Measurements from ENCODE around the gene PMIS2.

PMIS2 gene

DNA sequence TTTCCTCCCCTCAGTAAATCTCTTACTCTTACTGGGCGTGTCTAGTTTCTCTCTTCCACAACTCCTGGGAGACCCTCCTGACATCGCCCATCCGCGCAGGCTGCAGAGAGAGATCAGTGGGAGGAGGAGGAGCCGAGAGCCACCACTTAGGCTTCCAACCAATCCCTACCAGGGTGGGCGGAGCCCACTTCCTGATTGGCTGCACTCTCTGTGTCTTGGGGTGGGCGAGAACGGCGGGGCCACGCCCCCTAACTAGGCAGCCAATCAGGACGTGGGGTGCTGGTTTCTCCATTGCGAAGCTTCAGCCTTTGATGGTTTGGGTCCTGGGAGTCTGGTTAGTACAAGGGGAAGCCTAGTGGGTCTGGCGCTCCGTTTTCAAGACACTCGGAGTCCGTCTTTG is at the start of gene PMIS2:
TSS of gene PMIS2 (plus strand) at position 326 of the 400 bp plus-strand sequence. CDS start 87 bp downstream, outside the sequence.
- H3K27ac Mint-ChIP-seq = no peak within 1 kb of the TSS
- DNase-seq (no peak), ATAC-seq (peak; percentile 40)
- H3K4me1 Mint-ChIP-seq = no peaks in the 10 kb centered on the region
- H3K27me3 Mint-ChIP-seq = peaks cover 35% of the 10 kb centered on the region
- H3K9me3 Mint-ChIP-seq = no peaks in the 10 kb centered on the region
- H3K4me3 Mint-ChIP-seq = no peak within 1 kb of the TSS

DNA sequence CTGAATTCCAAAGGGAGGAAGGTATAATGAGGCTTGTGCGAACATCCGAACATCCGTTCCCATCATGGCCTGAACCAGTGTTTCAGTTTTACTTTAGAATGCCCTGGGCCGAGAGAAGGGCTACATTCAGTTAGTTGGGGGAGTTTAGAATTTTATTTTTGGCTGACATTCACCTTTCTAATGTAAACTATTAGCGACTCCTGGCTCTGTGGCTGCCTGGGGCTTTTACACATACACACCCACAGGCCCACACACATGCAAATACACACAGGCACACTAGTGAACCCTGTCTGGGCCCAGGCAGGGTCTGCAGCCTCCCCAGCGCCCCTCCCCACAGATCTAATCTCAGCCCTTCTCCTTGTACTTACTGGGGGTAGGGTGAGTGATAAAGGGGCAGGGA is 46.7 kb upstream of the PMIS2 start:
- H3K4me3 Mint-ChIP-seq = no peak overlapping the region
- H3K9me3 Mint-ChIP-seq = no peaks in the 10 kb centered on the region
- no peak overlapping the region for H3K27ac Mint-ChIP-seq
- peaks cover 7% of the 10 kb centered on the region for H3K27me3 Mint-ChIP-seq
- ATAC-seq (no peak), DNase-seq (no peak)
- H3K4me1 Mint-ChIP-seq = peaks cover 31% of the 10 kb centered on the region

GRCh38 chr19:35539850-35540249 is 46.1 kb upstream of the PMIS2 start:
- no peak overlapping the region for H3K4me3 Mint-ChIP-seq
- ATAC-seq (no peak), DNase-seq (no peak)
- H3K9me3 Mint-ChIP-seq = no peaks in the 10 kb centered on the region
- H3K27me3 Mint-ChIP-seq = peaks cover 3% of the 10 kb centered on the region
- peak overlapping the region in 1 of 2 donors; percentile 2 for H3K27ac Mint-ChIP-seq
- peaks cover 33% of the 10 kb centered on the region for H3K4me1 Mint-ChIP-seq

- no peak overlapping the region for H3K4me3 Mint-ChIP-seq
- H3K27me3 Mint-ChIP-seq = no peaks in the 10 kb centered on the region
- H3K27ac Mint-ChIP-seq = no peak overlapping the region
- peaks cover 34% of the 10 kb centered on the region for H3K4me1 Mint-ChIP-seq
- DNase-seq (no peak), ATAC-seq (no peak)
- no peaks in the 10 kb centered on the region for H3K9me3 Mint-ChIP-seq
Observed at GRCh38 chr19:35540356-35540927, 45.5 kb upstream of the PMIS2 start.

- no peak for ATAC-seq
Observed at GRCh38 chr19:35542209-35542608, 43.8 kb upstream of the PMIS2 start.

DNA sequence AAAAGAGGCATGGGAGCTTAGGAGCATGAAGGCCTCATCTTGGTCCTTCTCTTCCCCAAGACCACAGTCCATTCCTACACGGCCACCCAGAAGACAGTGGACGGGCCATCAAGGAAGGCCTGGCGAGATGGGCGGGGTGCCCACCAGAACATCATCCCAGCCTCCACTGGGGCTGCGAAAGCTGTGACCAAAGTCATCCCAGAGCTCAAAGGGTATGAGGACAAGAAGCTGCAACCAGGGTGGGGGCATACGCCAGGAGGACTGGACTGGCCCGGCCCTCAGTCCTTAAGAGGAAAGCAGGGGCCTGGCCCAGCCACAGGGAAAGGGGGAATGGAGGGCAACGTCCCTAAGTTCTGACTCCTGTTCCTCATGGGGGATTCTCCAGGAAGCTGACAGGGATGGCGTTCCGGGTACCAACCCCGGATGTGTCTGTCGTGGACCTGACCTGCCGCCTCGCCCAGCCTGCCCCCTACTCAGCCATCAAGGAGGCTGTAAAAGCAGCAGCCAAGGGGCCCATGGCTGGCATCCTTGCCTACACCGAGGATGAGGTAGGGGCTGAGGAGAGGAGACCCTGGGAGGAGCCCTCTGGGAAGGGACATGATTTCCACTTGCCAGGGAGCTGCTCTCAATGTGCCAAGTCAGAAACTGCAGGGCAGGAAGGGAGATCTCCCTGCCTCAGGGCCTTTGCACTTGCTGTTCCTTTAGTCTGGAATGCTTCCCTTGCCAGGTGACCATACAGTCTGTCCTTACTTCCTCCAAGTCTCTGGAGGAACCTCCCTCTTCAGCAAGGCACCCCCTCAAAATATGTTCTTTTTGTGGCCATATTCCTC is 42.5 kb upstream of the PMIS2 start:
- H3K4me1 Mint-ChIP-seq = peaks cover 56% of the 10 kb centered on the region
- DNase-seq (no peak), ATAC-seq (no peak)
- no peaks in the 10 kb centered on the region for H3K27me3 Mint-ChIP-seq
- no peak overlapping the region for H3K4me3 Mint-ChIP-seq
- H3K27ac Mint-ChIP-seq = no peak overlapping the region
- H3K9me3 Mint-ChIP-seq = no peaks in the 10 kb centered on the region

More at GRCh38 chr19:35542209-35542608, 43.8 kb upstream of the PMIS2 start:
- no peaks in the 10 kb centered on the region for H3K9me3 Mint-ChIP-seq
- H3K4me3 Mint-ChIP-seq = no peak overlapping the region
- DNase-seq = no peak
- H3K27me3 Mint-ChIP-seq = no peaks in the 10 kb centered on the region
- no peak overlapping the region for H3K27ac Mint-ChIP-seq
- H3K4me1 Mint-ChIP-seq = peaks cover 47% of the 10 kb centered on the region

DNA sequence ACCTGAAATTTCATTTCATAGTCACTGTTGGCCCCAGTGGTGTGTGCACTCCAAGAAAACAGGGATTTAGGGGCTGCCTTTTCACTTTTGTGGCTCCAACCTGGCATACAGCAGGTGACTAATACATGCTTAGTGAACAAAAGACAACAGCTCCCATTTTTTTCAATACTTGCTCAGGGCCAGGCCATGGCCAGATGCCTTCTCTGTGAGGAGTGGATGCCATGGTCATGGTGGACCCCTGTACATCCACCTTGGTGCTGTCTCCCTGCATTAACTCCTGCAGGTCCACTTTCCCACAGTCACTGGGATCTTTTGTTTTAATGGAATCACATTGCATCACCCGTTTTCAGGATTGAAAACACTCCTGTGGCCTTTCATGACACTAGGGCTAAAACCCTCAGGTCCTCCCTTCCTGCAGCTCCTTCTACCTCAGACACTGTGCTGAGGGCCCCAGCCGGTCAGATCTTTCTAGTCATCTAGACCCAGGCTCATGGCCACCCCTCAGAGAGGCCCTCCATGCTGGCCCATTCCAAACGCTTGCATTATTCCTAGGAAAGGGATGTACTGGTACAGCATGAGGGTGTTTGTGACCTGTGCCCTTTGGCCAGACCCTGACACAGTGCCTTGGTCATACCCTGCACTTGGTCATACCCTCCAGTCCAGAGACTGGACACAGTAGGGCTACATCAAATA is 41.7 kb upstream of the PMIS2 start:
- H3K9me3 Mint-ChIP-seq = no peaks in the 10 kb centered on the region

DNA sequence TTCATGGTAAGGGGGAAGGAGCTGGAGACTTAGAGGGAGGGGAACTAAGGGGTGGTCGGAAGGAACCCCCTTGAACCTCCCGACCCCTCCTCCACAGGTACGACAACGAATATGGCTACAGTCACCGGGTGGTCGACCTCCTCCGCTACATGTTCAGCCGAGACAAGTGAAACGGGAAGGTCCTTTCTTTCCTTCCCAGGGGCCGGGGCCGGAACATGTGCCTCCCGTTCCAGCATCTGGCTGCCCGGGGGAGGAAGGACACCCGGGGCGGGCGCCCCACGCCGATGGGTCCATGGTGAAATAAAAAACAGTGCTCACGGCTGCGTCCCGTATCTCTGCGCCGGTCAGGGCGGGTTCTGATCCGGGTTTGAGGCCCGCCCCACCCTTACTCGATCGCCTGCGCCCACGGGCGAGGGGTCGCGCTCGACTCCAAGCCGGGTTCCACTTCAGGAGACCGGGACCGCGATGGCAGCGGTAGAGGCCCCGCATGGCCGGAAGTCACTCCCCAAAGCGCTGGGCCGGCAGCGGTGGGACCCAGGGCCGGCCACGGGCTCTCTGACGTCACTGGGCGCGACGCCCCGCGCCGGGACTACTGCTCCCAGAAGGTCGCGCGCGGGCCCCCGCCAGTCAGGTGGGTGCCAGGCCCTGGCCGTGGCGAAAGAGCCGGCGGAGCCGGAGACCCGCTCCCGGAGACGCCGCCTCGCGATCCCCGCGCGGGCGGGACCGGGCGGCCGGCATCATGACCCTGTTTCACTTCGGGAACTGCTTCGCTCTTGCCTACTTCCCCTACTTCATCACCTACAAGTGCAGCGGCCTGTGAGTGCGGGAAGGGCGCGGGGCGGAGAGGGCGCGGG is 40.7 kb upstream of the PMIS2 start, which contains the start of gene TMEM147:
TSS of gene TMEM147 (plus strand) at position 626 of the 854 bp plus-strand sequence. CDS start at position 740, 114 bp downstream.
- Mint-ChIP-seq H3K9me3 (no peaks in the 10 kb centered on the region), H3K4me3 (peak within 1 kb of the TSS; percentile 98), H3K4me1 (peaks cover 69% of the 10 kb centered on the region), H3K27me3 (no peaks in the 10 kb centered on the region), H3K27ac (peak within 1 kb of the TSS; percentile 94 to 98)
- peak; percentile 79 to 85 for DNase-seq
- peak; percentile 90 for ATAC-seq

More for the DNA sequence above, 41.7 kb upstream of the PMIS2 start:
- Mint-ChIP-seq H3K27me3 (no peaks in the 10 kb centered on the region), H3K4me1 (peaks cover 64% of the 10 kb centered on the region), H3K27ac (peak overlapping the region in 1 of 2 donors; percentile 94), H3K4me3 (peak overlapping the region; percentile 98)
- DNase-seq = no peak
- ATAC-seq = no peak

GRCh38 chr19:35545855-35546381 is 40.1 kb upstream of the PMIS2 start:
- Mint-ChIP-seq H3K4me3 (peak overlapping the region; percentile 98), H3K27me3 (no peaks in the 10 kb centered on the region), H3K9me3 (no peaks in the 10 kb centered on the region), H3K4me1 (peaks cover 69% of the 10 kb centered on the region), H3K27ac (peak overlapping the region; percentile 94 to 98)
- DNase-seq = peak; percentile 58 to 68
- peak; percentile 80 for ATAC-seq

DNA sequence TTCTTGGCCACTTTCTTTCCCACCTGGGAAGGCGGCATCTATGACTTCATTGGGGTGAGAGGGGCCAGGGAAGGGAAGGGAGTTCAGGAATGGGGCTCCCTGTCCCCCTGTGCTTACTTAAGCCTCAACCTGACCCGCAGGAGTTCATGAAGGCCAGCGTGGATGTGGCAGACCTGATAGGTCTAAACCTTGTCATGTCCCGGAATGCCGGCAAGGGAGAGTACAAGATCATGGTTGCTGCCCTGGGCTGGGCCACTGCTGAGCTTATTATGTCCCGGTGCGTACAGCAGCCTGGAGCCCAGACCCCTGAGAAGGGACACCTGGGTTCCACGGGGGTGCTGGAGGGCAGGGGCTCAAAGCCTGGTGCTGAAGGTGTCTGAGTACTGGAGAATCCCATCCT is 39.4 kb upstream of the PMIS2 start:
- no peaks in the 10 kb centered on the region for H3K9me3 Mint-ChIP-seq
- no peak for ATAC-seq
- peak overlapping the region; percentile 88 to 98 for H3K27ac Mint-ChIP-seq

GRCh38 chr19:35549174-35549788 is 36.7 kb upstream of the PMIS2 start:
- Mint-ChIP-seq H3K4me1 (peaks cover 41% of the 10 kb centered on the region), H3K27ac (peak overlapping the region in 1 of 2 donors; percentile 75), H3K27me3 (no peaks in the 10 kb centered on the region), H3K9me3 (no peaks in the 10 kb centered on the region), H3K4me3 (no peak overlapping the region)
- ATAC-seq (no peak), DNase-seq (peak; percentile 53 to 56)

More for the DNA sequence above, 39.4 kb upstream of the PMIS2 start:
- H3K27me3 Mint-ChIP-seq = no peaks in the 10 kb centered on the region
- peak overlapping the region; percentile 98 for H3K4me3 Mint-ChIP-seq
- peaks cover 63% of the 10 kb centered on the region for H3K4me1 Mint-ChIP-seq
- DNase-seq = no peak

DNA sequence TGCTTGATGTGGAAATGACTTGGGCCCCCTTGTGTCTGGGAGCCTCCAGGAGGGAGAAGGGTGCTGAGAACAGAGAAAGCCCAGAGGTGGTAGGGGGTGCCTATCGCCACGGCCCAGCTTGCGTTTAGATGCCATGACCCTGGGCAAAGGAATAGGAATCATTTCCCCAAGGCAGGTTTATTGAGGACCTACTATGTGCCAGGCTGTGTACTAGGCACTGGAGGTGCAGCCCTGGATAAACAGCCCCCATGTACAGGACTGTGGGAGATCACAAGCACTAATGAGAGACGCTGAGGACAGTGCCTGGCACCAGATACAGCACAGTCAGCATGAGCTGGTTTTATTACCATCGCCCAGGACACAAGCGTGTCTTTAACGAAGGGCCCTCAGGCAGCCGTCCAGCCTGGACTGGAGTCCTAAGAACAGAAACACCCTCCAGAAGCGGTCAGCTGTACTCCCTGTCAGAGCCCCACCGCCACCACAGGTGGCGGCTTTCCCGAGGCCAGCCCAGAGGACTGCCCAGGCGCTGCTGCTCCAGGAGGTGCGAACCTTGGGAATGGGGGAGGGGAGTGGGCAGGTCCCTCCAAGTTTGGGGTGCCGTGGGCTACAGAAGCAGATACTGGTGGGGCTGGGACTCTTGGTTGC is 36.0 kb upstream of the PMIS2 start:
- Mint-ChIP-seq H3K4me1 (peaks cover 34% of the 10 kb centered on the region), H3K27me3 (no peaks in the 10 kb centered on the region), H3K9me3 (no peaks in the 10 kb centered on the region), H3K4me3 (no peak overlapping the region), H3K27ac (no peak overlapping the region)
- DNase-seq (no peak), ATAC-seq (no peak)

DNA sequence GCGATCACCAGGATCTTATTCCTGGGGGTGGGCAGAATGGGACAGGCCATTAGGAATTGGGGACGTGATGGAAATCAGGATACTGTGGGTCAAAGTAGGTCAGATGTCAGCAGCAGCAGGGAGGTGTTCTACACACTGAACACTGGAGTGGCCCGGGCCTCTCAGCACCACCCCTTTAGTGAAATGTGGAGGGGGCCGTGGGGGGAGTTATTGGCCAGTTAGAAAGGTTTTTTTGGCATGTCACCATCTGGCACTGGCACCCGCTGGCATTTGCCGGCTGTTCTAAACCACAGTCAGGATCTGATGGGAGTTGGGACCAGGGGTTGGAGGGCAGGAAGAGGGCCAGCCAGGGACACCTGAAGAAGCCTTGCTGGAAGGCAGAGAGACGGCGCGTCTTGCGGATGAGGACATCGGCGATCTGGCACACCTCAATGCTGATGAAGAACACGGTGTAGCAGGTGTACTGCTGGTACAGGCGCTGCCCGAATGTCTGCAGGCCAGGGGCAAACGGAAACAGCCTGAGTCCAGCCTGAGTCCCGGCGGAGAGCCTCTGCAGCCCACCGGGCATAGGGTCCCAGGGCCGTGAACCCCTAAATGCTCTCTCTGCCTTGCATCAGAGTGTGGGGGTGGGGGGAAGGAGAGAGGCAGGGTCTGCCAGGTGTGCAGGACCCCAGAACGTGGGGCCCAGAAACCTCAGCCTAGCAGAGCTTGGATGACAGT is 34.7 kb upstream of the PMIS2 start:
- ATAC-seq (no peak), DNase-seq (no peak)
- no peak overlapping the region for H3K4me3 Mint-ChIP-seq
- no peaks in the 10 kb centered on the region for H3K9me3 Mint-ChIP-seq
- H3K27me3 Mint-ChIP-seq = peaks cover 11% of the 10 kb centered on the region
- no peak overlapping the region for H3K27ac Mint-ChIP-seq
- peaks cover 31% of the 10 kb centered on the region for H3K4me1 Mint-ChIP-seq
